ENCODE results near the gene FILIP1.
A peak's percentile ranks its signal among the peaks of the same experiment; 100 is the strongest.

Gene FILIP1

GRCh38 chr6:75275067-75275466, 218.5 kb downstream of the FILIP1 start:
- no peak for TF ChIP-seq CTCF (IDR thresholded peaks at IDR 0.05)

- TF ChIP-seq CTCF (IDR thresholded peaks at IDR 0.05), result no peak
Observed at GRCh38 chr6:75273009-75273408, 220.6 kb downstream of the FILIP1 start.

GRCh38 chr6:75272145-75272840, 221.3 kb downstream of the FILIP1 start:
- TF ChIP-seq CTCF (IDR thresholded peaks at IDR 0.05), result no peak

- no peak for TF ChIP-seq CTCF (IDR thresholded peaks at IDR 0.05)
Observed at GRCh38 chr6:75268988-75269354, 224.6 kb downstream of the FILIP1 start.

GRCh38 chr6:75268121-75268987, 225.2 kb downstream of the FILIP1 start:
- no peak for TF ChIP-seq CTCF (IDR thresholded peaks at IDR 0.05)

GRCh38 chr6:75267461-75267860, 226.1 kb downstream of the FILIP1 start:
- no peak for TF ChIP-seq CTCF (IDR thresholded peaks at IDR 0.05)

GRCh38 chr6:75266716-75267291, 226.8 kb downstream of the FILIP1 start:
- peak; percentile 82 for TF ChIP-seq CTCF (IDR thresholded peaks at IDR 0.05)
